BE2C (cell line): ENCODE measurements around the gene P2RY8.

Experiments
- DNase-seq: peaks from one replicate; pipeline ENCODE4 v3.0.0-alpha.2; 2020
- H3K27me3 ChIP-seq: fragments of 250-450 bp; sonication (Bioruptor Pico); 2 replicates; pipeline ENCODE4 v1.5.1; 2020; ENCODE audit warnings: mild to moderate bottlenecking
- H3K36me3 ChIP-seq: fragments of 250-450 bp; sonication (Bioruptor Pico); 2 replicates; pipeline ENCODE4 v1.5.1; 2020; ENCODE audit warnings: mild to moderate bottlenecking
- H3K4me1 ChIP-seq: fragments of 250-450 bp; sonication (Bioruptor Pico); 2 replicates; pipeline ENCODE4 v1.5.1; 2020
- H3K4me3 ChIP-seq: 2 replicates; pipeline ENCODE4 v1.5.1; 2011; ENCODE audit warnings: low read depth, low read length
- H3K9me3 ChIP-seq: fragments of 250-450 bp; sonication (Bioruptor Pico); 2 replicates; pipeline ENCODE4 v1.5.1; 2020
- CTCF ChIP-seq: IDR thresholded peaks from 2 replicates; pipeline ENCODE4 v1.5.1; 2012; ENCODE audit warnings: mild to moderate bottlenecking, low read depth, low read length

Gene P2RY8

GRCh38 chrX:1521459-1521956, 15.5 kb downstream of the P2RY8 start:
- no peak for TF ChIP-seq CTCF
- no peak for DNase-seq
- Histone ChIP-seq H3K4me3 (no peak overlapping the region), H3K27me3 (no peaks in the 10 kb centered on the region), H3K36me3 (no peaks in the 10 kb centered on the region), H3K4me1 (no peaks in the 10 kb centered on the region), H3K9me3 (no peaks in the 10 kb centered on the region)

GRCh38 chrX:1520350-1520749, 16.6 kb downstream of the P2RY8 start:
- no peak overlapping the region for H3K4me3 ChIP-seq
- no peak for TF ChIP-seq CTCF
- H3K4me1 ChIP-seq: no peaks in the 10 kb centered on the region
- DNase-seq: no peak
- no peaks in the 10 kb centered on the region for H3K36me3 ChIP-seq
- H3K9me3 ChIP-seq: no peaks in the 10 kb centered on the region
- H3K27me3 ChIP-seq: no peaks in the 10 kb centered on the region

GRCh38 chrX:1519022-1519497, 17.9 kb downstream of the P2RY8 start:
- Histone ChIP-seq H3K4me1 (no peaks in the 10 kb centered on the region), H3K4me3 (no peak overlapping the region), H3K27me3 (no peaks in the 10 kb centered on the region), H3K36me3 (no peaks in the 10 kb centered on the region), H3K9me3 (no peaks in the 10 kb centered on the region)
- TF ChIP-seq CTCF: no peak
- no peak for DNase-seq

- Histone ChIP-seq H3K36me3 (no peaks in the 10 kb centered on the region), H3K4me3 (no peak overlapping the region), H3K4me1 (no peaks in the 10 kb centered on the region), H3K27me3 (no peaks in the 10 kb centered on the region), H3K9me3 (no peaks in the 10 kb centered on the region)
- no peak for DNase-seq
- TF ChIP-seq CTCF: no peak
Measured at GRCh38 chrX:1518512-1518911, 18.5 kb downstream of the P2RY8 start.

- H3K9me3 ChIP-seq: no peaks in the 10 kb centered on the region
- no peak for DNase-seq
- H3K36me3 ChIP-seq: no peaks in the 10 kb centered on the region
- no peaks in the 10 kb centered on the region for H3K27me3 ChIP-seq
- no peak overlapping the region for H3K4me3 ChIP-seq
- no peaks in the 10 kb centered on the region for H3K4me1 ChIP-seq
- TF ChIP-seq CTCF: no peak
Measured at GRCh38 chrX:1516596-1517104, 20.3 kb downstream of the P2RY8 start.

- Histone ChIP-seq H3K27me3 (no peaks in the 10 kb centered on the region), H3K9me3 (no peaks in the 10 kb centered on the region), H3K4me3 (no peak overlapping the region), H3K36me3 (no peaks in the 10 kb centered on the region), H3K4me1 (no peaks in the 10 kb centered on the region)
- TF ChIP-seq CTCF: no peak
- DNase-seq: no peak
Measured at GRCh38 chrX:1511829-1512228, 25.2 kb downstream of the P2RY8 start.
